ENCODE data around the gene CDK5. TPM values are rescaled to one million over a fixed set of nuclear protein-coding genes. Genes with fewer than 3 reads are reported as not detected.

CDK5 gene
- total and polyA plus RNA-seq, 2 donors (not counting 1 experiment from before 2014, with no cell fraction given): 8.2 to 8.4 TPM

- H3K4me3 ChIP-seq (ENCODE audit: control extremely low read depth in 1 of 5, extremely low read depth in 1 of 5, insufficient read depth in 1 of 5, low read depth in 2 of 5, low read length in 4 of 5): no peak overlapping the region
- intact Hi-C loops (cut with micrococcal nuclease): no loop called here
- POLR2A ChIA-PET: no interaction called here
- no peak overlapping the region for H3K4me3 Mint-ChIP-seq
- DNase-seq: no peak
- no peaks in the 10 kb centered on the region for H3K9me3 ChIP-seq (ENCODE audit: control extremely low read depth in 1 of 3, control insufficient read depth in 2 of 3, insufficient read depth in 1 of 3, low read length in 2 of 3)
- H3K4me1 Mint-ChIP-seq: peaks cover 19% of the 10 kb centered on the region
- no peak overlapping the region for H3K9ac ChIP-seq (ENCODE audit: low read length)
- no peak overlapping the region for H3K27ac ChIP-seq (ENCODE audit: low read length in 2 of 2)
- peaks cover 13 to 18% of the 10 kb centered on the region in 2 donors for H3K4me1 ChIP-seq (ENCODE audit: control insufficient read depth in 2 of 2, insufficient read depth in 2 of 2, low read length in 2 of 2)
- WGBS (ENCODE audit: insufficient coverage): 95% methylated on average over 6 of the region's 8 CpGs
- peaks cover 6% of the 10 kb centered on the region for H3K27me3 Mint-ChIP-seq
- H3K4me2 ChIP-seq (replicated peaks; ENCODE audit: low read depth, low read length, poor library complexity, severe bottlenecking): no peak overlapping the region
- H2AFZ ChIP-seq (ENCODE audit: insufficient read depth, low read depth, low read length, poor library complexity, severe bottlenecking): no peak overlapping the region
- H3K27ac Mint-ChIP-seq: no peak overlapping the region
- CTCF ChIA-PET: no interaction called here
- H3K79me2 ChIP-seq (ENCODE audit: control insufficient read depth, insufficient read depth, low read length): peaks cover 6% of the 10 kb centered on the region
- no peaks in the 10 kb centered on the region for H3K36me3 ChIP-seq (replicated peaks in 1 of 2; ENCODE audit: control extremely low read depth in 1 of 2, control insufficient read depth in 1 of 2, extremely low read depth in 1 of 2, insufficient read depth in 2 of 2, low read length in 1 of 2)
- H3K27me3 ChIP-seq (replicated peaks in 1 of 4; ENCODE audit: control extremely low read depth in 1 of 4, control insufficient read depth in 3 of 4, insufficient read depth in 4 of 4, low read length in 3 of 4): peaks cover 0 to 13% (median 3%) of the 10 kb centered on the region in 4 experiments
- no peaks in the 10 kb centered on the region for H4K20me1 ChIP-seq (ENCODE audit: control insufficient read depth, insufficient read depth, low read length, poor library complexity, severe bottlenecking)
- no peak for ATAC-seq (ENCODE audit: low read depth)
- TF ChIP-seq EZH2 (IDR thresholded peaks at IDR 0.05; ENCODE audit: borderline replicate concordance, insufficient read depth, low read depth, low read length, poor library complexity, severe bottlenecking): no peak
- no peak for TF ChIP-seq CTCF (IDR thresholded peaks at IDR 0.05)
- H3K9me3 Mint-ChIP-seq (ENCODE audit: insufficient read depth): no peaks in the 10 kb centered on the region
Measured at GRCh38 chr7:151053751-151054150, 3.9 kb downstream of the CDK5 start.

- WGBS (ENCODE audit: insufficient coverage): 100% methylated on average over 1 of the region's 4 CpGs
- H3K27ac Mint-ChIP-seq: no peak overlapping the region
- ChIA-PET POLR2A (interaction anchor here (0.6 kb wide), 1 partner anchor 22 kb away, joined by 3 read pairs; no protein-coding TSS in a partner anchor), CTCF (interaction anchor here (0.8 to 1.3 kb wide), 2 partner anchors 25 to 32 kb away, joined by 3 read pairs; partner anchors contain the start of gene ABCB8)
- Histone ChIP-seq H4K20me1 (ENCODE audit: control insufficient read depth, insufficient read depth, low read length, poor library complexity, severe bottlenecking) (no peaks in the 10 kb centered on the region), H3K36me3 (replicated peaks in 1 of 2; ENCODE audit: control extremely low read depth in 1 of 2, control insufficient read depth in 1 of 2, extremely low read depth in 1 of 2, insufficient read depth in 2 of 2, low read length in 1 of 2) (no peaks in the 10 kb centered on the region), H3K79me2 (ENCODE audit: control insufficient read depth, insufficient read depth, low read length) (peaks cover 6% of the 10 kb centered on the region), H3K27ac (ENCODE audit: low read length in 2 of 2) (no peak overlapping the region), H3K4me3 (ENCODE audit: control extremely low read depth in 1 of 5, extremely low read depth in 1 of 5, insufficient read depth in 1 of 5, low read depth in 2 of 5, low read length in 4 of 5) (no peak overlapping the region), H3K27me3 (replicated peaks in 1 of 4; ENCODE audit: control extremely low read depth in 1 of 4, control insufficient read depth in 3 of 4, insufficient read depth in 4 of 4, low read length in 3 of 4) (peaks cover 0 to 13% (median 3%) of the 10 kb centered on the region in 4 experiments), H3K9ac (ENCODE audit: low read length) (no peak overlapping the region), H3K9me3 (ENCODE audit: control extremely low read depth in 1 of 3, control insufficient read depth in 2 of 3, insufficient read depth in 1 of 3, low read length in 2 of 3) (no peaks in the 10 kb centered on the region), H2AFZ (ENCODE audit: insufficient read depth, low read depth, low read length, poor library complexity, severe bottlenecking) (no peak overlapping the region), H3K4me1 (ENCODE audit: control insufficient read depth in 2 of 2, insufficient read depth in 2 of 2, low read length in 2 of 2) (peaks cover 10 to 11% of the 10 kb centered on the region in 2 donors), H3K4me2 (replicated peaks; ENCODE audit: low read depth, low read length, poor library complexity, severe bottlenecking) (no peak overlapping the region)
- no peaks in the 10 kb centered on the region for H3K9me3 Mint-ChIP-seq (ENCODE audit: insufficient read depth)
- DNase-seq (no peak), ATAC-seq (ENCODE audit: low read depth) (no peak)
- H3K27me3 Mint-ChIP-seq: peaks cover 6% of the 10 kb centered on the region
- intact Hi-C loops (cut with micrococcal nuclease): no loop called here
- H3K4me3 Mint-ChIP-seq: no peak overlapping the region
- H3K4me1 Mint-ChIP-seq: peaks cover 16% of the 10 kb centered on the region
- no peak for TF ChIP-seq CTCF (IDR thresholded peaks at IDR 0.05)
- no peak for TF ChIP-seq EZH2 (IDR thresholded peaks at IDR 0.05; ENCODE audit: borderline replicate concordance, insufficient read depth, low read depth, low read length, poor library complexity, severe bottlenecking)
Measured at GRCh38 chr7:151053096-151053495, 4.6 kb downstream of the CDK5 start.
